NCI-H345 treated with DMSO at 0.1 percent for 48 hours (cell line): ENCODE measurements around the gene NDUFS6.
"Not testable (repeated sequence)": the region's sequence is repeated elsewhere in the genome, so short reads cannot be mapped to it uniquely, and the experiment has no call there.

Experiments
- DNase-seq: peaks from one replicate; lab custom pipeline; 2025; ENCODE audit not compliant: unreplicated experiment; lab: John Stamatoyannopoulos, UW

The NDUFS6 gene

DNA sequence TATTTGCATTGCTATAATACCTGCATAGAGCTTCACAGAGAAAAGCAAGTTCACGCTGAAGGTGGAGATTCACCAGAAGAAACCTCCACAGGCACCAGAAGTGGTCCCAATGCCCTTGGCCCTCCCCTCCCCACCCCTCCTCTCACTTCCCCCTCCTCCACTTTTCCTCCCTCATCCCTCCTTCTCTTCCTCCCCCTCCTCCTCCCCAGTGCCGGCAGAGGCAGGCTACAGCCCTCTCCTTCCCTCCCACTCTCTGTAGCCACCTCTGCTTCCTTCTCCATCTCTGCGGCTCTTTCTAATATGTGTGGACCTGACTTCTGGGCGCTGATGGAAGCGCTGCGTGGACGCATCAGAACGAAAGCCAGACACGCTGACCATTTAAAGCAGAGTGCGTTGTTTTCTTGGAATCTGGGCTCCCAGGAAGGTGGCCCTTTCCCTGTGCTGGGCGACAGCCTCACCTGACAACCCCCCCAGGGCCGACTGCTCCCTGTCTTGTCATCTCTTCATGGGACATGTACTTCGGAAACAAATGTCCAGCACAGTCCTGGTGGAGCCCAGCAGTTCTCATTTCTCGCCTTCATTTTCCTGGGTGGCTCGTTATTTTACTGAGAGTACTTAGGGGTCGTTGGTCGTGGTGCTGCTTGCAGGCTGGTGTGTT lies 29.5 kb downstream of the NDUFS6 start:
- no peak for DNase-seq

DNA sequence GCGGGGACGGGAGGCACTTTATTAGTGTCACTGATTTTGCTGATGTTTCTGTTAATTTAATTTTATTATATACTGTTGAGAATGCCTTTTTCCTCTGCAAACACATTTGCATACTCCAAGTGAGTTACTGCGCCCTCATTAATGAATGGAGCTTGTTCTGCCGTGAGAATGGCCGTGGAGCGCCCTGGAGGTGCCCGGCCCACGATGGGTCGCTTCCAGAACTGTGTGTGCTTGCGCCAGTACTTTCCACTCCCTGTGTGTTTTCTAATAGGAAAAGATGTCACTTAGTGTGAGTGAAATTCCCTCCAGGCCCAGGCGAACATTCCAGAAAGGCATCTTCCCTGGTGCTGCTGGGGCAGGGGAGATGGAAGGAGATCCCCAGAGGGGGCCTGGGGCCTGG lies 30.1 kb downstream of the NDUFS6 start:
- no peak for DNase-seq

DNA sequence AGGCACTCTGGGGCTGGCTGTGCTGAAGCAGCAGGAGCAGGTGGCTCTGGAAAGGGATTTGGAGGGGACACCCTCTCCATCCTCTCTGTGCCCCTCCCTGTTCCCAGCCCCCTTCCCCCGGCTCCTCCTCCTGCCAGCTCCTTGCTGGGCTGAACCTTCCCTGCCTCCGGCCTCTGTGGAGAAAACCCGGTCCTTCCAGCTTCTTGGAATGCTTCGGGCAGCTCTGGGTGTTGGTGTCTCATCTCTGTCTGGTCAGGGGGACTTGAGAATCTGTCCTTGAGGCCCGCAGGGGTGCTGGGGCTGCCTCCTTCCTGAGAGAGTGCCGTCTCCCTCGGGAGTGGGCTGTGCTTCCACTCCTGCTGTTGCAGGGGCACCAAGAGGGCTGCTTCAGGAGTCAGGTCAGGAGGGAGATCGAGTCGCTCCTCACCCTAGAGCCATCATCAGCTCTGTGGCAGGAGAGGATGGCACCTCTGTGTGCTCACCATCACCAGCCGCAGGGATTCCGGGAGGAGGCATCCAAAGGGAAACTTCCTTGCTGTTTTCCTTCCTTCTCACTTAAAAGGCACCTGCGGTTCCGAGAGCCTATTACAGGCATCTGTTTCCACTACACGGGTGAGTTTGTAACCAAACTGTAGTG lies 30.6 kb downstream of the NDUFS6 start:
- no peak for DNase-seq

DNA sequence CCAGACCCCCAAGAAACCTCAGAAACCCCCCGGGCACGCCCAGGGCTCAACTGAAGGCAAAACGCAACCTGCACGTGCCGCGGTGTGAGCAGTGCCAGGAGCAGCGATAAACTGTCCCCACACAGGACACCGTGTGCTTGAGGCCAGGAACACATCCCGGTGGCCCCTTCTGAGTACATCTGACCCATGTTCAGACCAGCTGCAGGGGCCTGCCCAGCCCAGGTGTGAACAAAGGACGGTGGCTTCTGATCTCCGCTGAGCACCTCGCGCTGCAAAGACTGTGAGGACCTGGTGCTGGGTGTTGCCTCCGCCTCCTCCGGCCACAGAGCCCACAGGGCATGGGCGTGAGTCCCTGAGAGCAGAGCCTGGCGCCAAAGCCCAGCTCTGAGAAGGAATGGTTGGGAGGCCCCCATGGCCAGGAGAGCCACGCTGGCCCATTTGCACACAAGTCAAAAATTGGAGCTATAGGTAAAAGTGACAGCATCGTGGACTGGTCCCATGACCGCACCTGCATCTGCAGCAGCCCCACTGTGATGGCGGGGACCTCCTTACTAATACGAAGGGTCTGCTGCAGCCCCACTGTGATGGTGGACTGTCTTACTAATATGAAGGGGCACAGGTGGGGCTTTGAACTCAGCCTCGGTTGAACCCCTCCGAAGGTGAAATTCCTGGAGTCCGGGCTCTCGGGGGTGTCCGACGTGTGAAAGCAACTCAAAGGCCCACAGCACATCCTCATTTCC lies 31.5 kb downstream of the NDUFS6 start:
- DNase-seq, result no peak

DNA sequence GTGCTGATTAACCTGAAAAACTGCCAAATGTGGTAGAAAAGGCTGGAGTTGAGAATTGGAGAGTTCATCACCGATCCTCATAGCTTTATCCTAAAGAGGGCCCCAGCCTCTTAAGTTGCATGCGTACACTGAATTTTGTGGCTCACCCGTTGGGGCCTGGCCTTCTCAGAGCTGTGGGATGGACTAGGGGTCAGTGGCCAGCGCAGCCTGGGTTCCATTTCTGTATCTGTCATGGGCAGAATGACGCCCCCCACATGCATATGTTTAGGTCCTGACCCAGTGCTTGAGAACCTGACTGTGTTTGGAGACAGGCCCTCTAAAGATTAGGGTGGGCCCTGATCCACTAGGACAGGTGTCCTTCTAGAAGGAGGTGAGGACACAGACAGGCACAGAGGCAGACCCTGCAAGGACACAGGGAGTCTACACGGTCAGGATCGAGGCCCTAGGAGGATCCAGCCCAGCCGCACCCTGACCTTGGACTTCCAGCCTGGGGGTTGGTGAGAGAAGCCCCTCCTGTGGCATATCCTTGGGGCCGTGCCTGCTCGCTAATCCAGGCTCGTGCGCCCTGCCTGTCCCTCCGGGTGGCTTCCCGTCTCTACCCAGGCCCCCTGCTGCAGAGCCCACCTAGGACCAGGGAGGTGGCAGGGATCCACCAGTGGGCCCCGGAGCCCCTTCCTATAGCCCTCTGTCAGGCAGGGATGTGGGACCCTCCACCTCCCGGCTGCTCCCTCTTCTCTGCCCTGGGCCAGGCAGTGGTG lies 32.2 kb downstream of the NDUFS6 start:
- DNase-seq, result no peak

DNA sequence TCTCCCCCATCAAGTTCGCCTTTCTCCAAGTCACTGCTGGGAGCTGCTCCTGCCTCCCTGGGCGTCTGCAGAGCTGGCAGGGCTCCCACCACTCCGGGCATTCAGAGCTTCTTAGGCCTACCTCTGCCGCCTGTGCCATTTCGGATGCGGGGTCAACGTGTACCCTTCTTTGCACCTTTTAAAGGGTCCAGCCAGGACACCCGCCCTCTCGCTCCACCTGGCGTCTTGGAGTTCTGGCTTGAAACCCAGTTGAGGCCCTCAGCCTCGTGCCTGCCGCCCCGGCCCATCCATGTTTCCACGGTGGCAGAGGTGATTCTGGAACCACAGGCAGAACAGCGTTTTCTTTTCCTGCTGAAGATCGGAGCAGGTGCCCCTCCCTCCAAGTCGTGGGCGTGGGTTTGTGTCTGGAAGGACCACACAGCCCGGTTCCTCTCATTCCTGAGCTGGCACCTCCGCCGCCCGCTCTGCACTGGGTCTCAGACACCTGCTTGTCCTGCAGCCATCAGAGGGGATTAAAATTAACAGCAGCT lies 32.9 kb downstream of the NDUFS6 start:
- no peak for DNase-seq

DNA sequence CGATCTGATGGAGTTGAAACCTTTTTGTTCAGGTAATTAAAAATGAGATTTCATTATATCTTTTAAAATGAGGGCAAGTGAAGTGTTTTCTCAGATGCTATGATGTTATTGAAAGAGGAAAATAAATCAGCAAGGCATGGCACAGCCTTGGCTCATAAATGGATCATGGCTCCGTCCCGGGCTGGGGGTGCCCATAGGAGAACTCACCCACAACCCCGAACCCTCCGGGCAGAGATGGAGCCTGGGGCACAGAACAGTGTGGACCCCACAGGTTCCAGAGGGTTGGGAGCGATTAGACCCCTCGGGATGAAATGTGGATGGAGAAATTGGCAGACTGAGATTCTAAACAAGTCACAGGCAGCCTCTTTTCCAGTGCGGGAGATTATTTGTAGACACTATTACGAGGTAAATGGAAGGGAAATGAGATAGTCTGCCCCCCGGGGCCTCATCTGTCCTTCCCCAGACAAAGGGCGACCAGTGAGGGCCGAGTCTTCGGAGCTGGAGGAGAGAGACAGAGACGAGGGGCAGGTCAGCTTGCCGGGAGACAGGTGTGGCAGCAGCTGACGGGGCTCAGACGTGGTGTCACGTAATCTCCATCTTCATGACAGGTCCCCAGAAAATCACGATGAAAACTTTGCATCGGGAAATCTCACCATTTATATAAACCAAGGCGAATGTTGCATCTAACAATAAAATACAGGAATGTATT lies 33.7 kb downstream of the NDUFS6 start:
- DNase-seq, result no peak

DNA sequence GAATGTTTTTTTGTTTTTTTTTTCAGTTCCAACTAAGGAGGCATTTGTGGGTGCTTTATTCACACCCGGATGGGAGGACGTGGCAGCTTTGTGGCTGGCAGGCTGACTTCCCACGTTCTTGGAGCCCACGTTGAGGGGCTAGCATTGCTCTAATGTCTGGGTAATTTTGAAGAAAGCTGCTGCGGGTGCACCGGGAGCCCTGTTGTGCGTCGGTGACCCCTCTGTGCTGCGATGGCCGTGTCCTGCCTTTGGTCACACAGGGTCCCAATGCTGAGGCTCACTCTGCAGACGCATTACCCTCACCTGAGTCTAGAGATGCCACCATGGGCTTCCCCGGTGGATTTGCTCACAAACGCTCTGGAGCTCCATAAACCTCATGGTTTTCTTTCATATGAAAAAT lies 34.2 kb downstream of the NDUFS6 start:
- no peak for DNase-seq

DNA sequence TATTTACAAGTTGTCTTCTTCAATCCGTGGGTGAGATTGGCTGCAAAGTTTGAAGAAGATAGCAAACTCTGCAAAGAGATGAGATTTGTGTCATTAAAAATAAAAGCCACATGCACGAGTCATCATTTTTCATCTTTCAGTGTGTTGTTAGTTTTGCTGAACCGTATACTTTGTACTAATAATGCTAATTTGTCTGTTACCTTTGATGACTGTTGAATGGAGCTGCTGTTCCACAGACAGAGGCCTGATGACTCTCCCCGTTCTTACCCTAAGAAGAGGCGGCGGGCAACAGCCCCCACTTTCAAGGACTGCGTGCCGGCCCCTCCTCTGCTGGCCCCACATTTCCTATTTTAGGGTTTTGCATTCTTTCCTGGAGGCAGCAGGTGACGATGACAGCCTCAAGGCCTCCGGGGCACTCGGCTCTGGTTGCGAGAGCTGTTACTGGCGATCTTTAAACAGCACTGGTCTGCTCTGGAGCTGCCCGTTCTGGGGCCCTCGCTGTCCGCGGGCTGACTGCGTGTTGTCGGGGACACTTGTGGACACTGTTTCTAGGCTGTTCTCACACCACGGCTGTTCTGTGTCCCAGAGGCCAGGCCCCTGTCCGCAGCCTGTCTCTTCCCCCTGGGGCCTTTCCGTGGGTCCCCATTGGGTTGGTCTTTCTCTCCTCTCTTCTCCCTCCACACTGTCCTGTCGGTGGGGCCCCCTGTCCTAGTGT lies 35.1 kb downstream of the NDUFS6 start:
- no peak for DNase-seq

DNA sequence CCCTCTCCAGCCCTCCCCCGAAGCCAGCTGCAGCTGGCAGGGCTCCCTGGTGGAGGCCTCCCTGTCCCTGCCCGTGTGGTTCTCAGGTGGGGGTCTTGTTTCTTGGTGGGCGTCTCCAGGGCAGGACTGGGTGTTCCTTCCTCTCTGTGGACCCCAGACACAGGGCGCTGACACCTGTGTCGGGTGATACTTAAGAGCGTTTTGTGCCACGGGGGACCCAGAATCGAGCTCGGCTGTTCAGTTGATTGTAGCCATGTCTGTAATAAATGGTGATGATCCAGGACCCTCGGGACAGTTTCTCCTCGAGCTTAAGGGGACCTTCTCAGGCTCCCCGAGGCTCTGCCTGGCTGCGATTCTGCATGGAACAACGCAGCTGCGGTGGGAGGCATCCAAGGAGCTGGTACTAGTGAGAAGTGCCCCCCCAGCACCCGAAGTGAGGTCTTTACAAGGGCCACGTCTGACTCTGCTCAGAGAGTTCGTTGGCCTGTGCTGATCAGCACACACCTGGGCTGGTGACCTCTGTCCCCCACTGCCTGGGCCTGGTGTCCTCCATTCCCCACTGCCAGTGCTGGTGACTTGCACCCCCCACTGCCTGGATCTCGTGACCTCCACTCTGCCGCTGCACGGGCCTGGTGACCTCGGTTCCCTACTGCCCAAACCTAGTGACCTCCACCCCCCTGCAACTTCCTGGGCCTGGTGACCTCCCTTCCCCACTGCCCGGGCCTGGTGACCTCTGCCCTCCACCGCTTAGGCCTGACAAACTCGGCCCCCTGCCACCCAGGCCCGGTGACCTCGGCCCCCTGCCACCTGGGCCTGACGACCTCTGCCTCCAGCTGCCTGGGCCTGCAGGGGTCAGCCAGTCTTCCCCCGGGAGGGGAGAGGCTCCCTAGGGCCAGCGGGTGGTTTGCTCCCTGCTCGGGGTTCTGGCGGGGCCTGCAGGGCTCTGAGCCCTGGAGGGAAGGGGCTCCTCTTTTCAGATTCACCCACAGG lies 36.0 kb downstream of the NDUFS6 start:
- DNase-seq, result no peak

DNA sequence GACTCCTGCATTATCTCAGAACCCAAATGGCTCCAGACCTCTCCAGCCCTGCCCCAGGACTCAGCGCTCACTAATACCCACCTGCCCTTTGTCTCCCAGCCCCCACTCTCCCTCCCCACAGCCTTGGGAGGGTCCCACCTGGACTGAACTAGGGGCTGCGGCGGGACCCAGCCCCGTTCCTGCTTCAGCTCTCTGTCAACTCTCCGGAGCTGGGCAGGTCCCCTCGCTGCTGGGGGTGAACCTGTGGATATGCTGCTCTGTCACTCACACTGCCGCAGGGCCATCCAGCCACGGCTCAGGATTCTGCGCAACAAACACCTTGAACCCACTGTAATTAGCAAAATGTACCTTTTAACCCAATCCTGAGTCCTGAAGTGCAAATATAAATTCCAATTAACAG lies 36.8 kb downstream of the NDUFS6 start:
- no peak for DNase-seq

DNA sequence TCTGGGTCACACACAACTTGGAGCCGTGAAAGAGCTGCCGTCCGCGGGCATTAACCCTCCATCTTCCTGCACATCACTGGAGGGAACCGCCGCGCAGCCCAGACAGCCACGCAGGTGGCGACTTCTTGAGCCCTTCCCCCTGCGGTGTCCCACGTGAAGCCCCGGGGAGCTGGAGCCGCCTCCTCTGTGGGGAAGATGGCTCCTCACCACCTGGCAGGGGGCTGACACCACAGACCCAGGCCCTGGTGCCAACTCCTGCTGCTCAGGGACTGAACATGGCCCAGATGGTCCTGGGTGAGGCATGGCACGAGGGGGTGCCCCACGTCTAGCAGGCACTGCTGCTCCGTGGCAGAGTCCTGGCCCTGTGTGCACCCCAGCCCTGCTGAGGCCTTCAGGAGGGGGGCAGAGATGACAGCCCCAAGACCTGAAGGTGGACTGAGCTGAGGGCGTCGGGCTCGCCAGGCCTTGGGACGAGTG lies 38.9 kb downstream of the NDUFS6 start:
- DNase-seq, result no peak

DNA sequence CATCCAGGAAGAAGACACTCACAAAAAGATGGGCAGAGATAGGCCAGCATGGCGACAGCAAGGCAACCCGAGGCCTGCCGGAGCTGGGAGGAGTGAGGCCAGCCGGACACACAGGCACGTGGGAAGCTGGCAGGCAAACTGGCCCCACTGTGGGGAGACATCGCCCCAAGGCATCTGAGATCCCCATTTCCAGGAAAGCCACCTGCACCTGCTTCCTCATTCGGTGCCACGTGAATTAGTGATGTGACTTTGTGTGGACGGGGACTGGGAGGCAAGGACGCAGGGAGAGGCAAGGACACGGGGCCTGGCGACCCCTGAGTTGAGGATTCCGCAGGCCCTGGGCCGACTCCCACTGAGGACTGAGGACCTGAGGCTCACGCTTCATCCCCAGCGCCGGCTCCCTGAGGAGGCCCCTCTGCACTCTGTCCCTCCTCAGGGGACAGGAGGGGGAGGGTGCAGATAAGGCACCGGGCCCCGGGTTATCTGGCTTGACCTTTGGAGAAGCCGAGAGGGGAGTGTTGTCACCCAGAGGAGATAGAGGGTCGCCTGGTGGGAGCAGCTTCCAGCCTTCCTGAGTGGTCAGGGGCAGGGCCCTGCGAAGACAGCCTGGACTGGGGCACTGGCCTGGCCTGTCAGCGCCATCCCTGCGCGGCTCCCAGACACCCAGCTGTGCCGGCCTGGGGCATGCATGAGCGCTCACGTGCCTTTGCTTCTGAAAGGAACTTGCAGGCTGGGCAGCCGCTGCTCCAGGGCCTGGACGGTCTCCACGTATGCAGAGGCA lies 39.7 kb downstream of the NDUFS6 start:
- no peak for DNase-seq

DNA sequence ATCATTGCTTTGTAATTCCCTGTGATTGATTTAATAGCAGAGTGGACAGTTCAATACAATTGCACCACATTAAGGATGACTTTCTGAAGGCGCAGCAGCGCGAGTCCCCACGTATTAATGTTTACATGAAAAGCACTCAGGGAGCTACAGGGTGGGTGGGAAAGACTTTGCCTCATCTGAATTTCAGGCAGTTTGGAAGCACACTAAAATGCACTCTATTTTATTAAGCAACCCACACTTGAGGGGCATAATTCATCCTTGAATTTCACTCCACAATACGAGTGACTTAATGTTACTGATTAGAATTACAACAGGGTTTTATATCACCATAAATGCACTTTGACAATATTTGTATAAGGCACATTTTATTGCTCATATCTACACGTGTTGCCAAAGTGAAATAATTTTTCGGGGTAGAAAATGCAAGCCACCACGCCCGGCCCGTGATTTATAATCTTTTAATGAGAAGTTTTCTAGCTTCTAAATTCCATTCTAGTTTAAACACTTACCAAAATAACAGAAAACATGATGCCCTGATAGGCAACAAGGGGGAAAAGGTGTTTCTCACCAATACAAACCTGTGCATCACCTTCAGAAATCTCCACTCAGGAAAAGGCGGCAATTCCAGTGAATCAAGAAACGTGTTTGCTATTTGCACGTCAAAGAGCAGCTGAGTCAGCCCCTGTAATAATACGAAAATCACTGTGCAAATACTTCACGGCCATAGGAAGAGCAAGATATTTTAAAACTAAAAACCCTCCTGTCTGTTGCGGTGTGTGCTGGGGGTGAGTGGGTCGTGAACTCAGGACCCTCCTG lies 41.0 kb downstream of the NDUFS6 start:
- DNase-seq, result no peak

DNA sequence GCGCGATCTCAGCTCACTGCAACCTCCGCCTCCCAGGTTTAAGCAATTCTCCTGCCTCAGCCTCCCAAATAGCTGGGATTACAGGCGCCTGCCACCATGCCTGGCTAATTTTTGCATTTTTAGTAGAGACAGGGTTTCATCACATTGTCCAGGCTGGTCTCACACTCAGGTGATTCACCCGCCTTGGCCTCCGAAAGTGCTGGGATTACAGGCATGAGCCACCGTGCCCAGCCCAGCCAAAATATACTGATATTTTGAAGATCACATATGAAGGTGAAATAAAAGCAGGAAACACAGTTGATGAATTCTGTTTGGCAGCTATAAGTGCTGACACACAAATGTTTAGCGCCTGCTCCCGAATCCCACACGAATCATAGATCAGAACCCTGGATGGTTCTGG lies 42.6 kb downstream of the NDUFS6 start:
- DNase-seq, result not testable (repeated sequence)

DNA sequence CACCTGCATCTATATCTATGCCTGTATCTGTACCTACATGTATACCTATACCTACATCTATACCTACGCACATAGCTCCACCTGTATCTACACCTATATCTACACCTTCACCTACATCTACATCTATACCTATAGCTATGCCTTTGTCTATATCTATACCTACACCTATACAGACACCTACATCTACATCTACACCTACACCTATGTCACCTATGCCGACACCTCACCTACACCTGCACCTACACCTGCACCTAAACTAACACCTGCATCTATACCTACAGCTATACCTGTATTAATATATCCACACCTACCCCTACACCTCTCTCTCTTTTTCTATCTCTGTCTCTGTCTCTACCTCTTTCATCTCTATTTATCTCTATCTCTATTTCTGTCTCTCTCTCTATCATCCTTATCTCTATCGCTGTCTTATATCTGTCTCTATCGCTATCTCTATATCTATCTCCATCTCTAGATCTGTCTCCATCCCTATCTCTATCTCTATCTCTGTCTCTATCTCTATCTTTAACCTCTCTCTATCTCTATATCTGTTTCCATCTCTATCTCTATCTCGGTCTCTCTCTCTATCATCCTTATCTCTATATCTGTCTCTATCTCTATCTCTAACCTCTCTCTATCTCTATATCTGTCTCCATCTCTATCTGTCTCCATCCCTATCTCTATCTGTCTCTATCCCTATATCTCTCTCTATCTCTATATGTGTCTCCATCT lies 43.7 kb downstream of the NDUFS6 start:
- DNase-seq, result no peak

DNA sequence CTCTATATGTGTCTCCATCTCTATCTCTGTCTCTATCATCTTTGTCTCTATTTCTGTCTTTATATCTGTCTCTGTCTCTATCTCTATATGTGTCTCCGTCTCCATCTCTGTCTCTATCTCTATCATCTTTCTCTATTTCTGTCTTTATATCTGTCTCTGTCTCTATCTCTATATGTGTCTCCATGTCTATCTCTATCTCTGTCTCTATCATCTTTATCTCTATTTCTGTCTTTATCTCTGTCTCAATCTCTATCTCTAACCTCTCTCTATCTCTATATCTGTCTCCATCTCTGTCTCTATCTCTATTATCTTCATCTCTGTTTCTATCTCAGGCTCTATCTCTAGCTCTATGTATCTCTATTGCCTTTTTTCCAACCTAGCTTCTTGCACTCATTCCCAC lies 44.5 kb downstream of the NDUFS6 start:
- DNase-seq, result no peak
